Measurements from ENCODE around the gene TACR1.

Gene TACR1

DNA sequence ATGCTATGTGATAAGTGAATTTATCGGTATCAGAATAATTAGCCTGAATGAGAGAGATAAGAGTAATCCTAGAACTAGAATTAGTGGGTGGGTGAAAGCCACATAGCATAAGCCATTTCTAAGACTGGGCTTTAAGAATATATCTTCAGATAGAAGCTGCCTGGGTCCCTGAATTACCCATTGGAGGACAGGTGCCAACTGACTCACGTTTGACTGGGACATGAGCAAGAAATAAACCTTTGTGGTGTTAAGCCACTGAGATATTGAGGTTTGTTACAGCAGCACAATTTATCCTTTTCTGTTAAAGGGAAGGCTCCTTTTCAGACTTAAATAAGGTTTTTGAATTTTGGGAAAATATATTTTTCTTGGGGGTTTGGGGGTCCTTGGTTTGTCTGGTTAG lies 145.0 kb downstream of the TACR1 start:
- DNase-seq (ENCODE audit: low spot score): no peak
- no peak for FAIRE-seq

DNA sequence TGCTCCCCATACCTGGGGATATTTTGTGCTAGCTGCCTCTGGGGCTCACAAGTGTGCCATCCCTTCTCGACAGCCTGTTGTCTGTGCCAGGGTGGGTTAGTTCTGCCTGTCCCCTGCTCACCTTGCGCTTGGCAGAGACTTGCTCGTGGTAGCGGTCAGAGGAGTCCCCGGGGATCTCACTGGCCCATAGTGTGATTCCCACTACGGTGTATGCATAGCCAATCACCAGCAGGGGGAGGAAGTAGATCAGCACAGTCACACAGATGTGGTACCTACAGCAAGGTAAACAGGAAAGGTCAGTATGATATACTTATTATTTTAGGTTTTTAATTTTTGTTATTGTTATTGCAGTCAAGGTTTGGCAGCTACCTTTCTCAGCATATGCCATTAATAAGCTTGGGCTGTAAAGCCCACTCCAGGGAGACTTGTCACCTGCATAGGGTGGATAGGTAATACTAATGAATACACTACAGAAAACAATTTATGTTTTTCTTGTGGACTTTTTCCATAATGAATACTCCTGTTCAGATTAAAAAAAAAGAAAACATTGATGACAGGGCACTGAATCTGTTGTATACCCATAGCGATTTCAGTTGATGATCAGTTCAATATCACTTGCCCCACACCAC lies 145.7 kb downstream of the TACR1 start:
- FAIRE-seq: no peak
- DNase-seq (ENCODE audit: low spot score): peak; percentile 28

DNA sequence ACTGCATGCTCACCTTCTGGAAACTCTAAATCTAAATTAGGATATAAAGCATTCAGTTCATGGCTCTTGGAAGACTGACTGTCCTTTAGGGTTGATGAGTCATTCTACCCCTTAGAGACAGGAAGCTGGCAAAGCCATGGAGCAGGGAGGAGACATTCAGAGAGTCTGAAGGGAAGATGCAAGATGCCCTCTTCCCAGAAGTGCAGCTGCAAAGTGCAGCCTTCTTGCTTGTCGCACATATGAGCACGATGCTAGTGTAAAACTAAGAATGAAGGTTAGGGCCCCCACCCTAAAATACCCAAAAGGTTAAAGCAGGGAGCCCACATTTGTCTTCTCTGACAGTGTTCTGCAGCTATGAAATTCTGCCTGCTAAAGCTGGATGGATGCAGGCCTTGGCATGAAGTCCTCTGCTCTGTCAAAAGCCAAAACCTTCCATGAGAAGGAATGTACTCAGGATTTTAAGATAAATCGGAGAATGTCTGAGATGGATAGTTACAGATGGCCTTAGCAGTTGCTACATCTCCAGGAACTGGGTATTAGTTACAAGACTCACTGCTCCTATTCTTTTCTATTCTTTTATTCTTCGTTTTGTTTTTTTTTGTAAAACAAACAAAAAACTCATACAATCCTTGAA lies 151.2 kb downstream of the TACR1 start:
- FAIRE-seq (peak; percentile 8), DNase-seq (ENCODE audit: low spot score) (peak; percentile 23)

DNA sequence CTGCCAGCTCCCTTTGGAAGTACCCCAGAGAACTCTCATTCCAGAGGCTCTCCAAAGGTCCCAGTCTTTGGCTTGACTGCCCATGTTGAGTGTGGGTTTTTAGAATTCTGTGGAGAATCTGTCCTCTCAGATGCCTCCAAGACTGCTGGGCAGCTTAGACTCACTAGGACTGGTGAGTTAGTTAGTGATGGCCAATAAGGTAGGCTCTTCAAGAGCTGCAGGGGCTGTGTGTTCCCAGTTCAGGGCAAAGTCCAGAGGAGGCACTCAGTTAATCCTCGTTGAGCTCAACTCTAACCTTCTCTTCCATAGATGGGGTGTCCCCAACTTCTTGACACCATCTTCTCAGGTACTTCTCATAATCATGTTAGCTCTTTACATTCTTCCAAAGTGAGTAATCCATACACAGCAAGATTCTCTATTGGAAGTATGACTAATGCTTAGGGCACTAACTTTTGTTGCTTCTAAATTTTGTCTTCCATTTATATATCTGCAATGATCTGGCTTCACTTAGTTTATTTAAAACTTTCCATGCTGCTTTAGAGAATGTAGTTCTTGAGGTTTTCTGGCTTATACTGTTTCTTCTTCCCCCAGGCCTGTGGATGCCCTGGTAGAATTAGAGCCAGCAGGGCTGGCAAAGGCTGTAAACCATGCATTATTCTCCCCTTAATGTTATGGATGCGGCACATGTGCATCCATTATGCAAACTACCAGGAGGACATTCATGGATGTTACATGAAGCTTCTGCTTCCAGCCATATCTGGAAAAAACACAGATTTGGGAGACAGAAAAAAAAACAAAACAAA lies 151.9 kb downstream of the TACR1 start:
- FAIRE-seq (no peak), DNase-seq (ENCODE audit: low spot score) (peak; percentile 23)

DNA sequence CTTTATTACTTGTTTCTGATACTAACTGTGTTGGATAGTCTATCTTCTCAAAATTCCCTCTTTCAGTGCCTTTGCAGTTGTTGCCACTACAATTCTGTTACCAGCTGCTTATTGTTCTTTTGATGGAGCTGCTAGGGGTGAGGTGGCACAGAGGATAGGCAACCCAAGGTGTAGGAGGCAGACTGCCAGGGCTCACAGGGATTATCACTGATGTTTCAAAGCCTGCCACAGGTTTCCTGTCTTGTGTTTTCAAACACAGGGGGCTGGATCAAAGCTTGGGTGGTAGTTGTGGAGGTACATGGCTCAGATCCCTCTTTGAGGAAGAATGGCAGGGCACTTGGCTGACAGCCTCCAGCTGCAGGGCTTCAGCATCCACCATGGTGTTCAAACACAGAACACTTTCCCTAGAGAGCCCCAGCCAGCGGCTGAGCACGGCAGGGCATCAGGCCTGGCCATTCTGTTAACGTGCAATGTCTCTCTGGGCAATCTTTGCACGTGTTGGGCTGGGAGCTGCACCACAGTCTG lies 153.7 kb downstream of the TACR1 start:
- no peak for FAIRE-seq

DNA sequence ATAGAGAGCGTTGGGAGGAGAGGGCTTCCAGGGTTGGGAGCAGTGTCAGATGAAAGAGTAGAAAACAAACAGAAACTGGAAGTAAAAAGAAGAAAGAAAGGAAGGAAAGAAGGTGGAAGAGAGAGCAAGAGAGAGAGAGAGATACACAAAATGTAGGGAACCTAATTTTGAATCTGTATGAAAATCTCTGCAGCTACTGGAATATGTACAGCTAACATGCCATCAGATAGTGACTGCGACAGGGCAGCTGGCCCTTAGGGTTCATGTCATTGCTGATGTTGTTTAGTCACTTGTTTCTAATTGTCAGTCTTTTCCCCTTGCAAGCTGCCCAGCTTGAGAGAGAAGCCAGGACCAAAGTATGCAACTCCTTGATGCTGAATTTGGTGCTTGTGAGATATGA lies 155.0 kb downstream of the TACR1 start:
- no peak for DNase-seq (ENCODE audit: low spot score)
- FAIRE-seq: no peak

More for the DNA sequence above, 153.7 kb downstream of the TACR1 start:
- no peak for DNase-seq (ENCODE audit: low spot score)

DNA sequence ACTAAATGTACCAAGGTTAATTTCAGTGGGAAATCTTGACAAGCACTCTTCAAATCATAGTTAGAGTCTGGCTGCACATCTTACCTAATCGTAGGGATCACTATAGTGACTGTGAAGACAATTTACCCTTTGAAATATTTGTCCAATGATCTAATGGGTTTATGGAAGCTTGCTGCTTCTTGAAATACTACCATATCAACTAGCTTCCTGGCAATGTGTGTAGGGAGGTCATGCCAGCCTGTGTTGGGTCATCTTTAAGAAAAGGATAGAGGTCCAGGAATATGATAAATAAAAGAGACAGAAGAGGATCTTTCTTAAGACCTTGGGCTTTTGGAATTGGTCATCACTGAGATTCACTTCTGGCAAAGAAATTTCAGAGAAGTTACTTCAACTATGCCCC lies 156.5 kb downstream of the TACR1 start:
- no peak for DNase-seq (ENCODE audit: low spot score)
- FAIRE-seq: no peak

DNA sequence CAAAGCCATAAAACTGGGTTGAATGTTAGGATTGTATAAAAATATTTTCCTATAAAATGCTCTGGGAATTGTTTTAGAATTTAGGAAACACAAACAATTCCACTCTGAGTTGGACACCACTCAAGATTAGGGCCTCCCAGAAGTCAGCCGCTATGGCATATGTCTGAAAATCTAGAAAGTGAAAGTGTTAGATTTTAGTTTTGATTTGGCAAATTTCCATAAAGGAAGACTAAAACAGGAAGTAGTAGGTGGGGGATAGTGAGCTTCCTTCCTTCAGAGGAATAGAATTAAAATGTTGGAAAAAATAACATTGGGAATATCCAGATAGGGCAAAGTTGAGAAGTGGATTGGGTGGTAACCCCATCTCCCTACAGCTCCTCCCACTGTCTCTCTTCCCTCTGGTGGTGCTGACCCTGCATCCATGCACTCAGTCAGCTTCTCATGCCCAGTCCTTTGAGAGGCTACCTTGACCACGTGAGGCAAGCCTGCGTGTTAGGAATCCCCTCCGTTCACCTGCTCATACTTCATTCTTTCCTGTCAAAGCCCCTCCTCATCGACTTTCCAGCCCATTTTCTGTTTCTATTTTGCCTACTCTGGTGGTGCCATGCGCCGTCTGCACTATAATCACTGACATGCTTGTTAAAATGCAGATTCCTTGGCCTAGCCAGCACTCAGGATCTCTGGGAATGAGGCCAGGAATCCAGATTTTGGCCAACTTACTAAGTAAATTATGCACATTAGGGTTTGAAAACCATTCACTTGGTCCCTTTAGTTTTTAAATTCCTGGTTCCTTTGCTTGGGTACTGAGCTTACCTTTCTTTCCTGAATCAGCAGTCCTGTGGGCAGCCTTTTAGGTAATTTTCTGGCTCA lies 157.4 kb downstream of the TACR1 start:
- FAIRE-seq: no peak
- no peak for DNase-seq (ENCODE audit: low spot score)

DNA sequence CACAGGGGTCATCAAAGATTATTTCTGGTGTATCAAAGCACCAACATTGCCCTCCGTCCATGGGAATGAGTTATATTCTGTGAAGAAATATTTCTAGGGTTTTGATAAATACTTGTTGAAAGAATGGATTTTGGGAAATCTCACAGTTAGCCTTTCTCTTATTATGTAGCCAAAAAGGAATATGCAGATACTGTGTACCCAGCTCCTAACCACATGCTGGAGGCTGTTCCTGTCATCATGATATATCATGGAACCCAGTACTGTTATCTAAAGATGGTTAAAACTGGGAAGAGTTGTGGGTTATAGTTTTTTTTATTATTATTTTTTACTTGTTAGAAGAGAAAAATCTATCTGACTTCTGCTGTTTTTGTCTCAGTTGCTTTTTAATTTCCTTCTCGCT lies 158.1 kb downstream of the TACR1 start:
- DNase-seq (ENCODE audit: low spot score) (no peak), FAIRE-seq (no peak)

DNA sequence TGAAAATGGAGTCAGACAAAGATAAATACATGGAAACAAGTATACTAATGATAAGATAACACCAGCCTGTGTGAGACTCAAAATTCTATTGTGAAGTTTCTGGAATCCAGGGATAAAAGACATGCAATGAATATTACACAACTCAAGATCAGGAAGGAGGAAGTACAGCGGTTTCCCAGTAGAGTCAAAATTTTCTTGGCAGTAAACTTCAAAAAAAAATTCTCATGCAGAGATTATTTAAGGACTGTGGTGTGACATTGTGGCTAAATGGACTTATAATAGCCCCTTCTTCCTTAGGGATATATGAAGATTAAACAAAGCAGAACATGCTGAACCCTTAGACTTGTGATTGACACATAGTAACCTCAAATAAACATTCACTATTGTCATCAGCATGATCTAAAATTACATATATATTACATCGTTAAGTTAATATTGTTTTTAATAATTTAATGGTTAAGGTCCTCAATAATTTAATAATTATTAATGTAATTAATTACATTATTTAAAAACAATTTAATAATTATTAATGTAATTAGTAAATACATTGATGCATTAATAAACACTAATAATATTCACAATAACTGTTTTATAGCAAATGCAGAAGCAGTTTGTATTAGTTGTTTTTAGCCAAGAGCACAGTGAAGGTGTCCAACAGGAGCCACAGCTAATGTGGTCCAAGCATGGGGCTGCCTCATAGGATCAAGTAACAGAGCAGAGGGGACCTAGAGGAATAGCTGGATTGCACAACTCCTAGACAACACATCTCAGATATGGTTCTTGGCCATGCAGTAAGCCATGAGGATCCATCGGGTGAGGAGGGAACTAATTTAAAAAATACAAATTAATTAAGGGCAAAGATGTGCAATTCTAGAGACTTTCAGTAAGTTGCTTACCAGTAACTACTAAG lies 163.6 kb downstream of the TACR1 start:
- no peak for DNase-seq (ENCODE audit: low spot score)
- peak; percentile 66 for FAIRE-seq

DNA sequence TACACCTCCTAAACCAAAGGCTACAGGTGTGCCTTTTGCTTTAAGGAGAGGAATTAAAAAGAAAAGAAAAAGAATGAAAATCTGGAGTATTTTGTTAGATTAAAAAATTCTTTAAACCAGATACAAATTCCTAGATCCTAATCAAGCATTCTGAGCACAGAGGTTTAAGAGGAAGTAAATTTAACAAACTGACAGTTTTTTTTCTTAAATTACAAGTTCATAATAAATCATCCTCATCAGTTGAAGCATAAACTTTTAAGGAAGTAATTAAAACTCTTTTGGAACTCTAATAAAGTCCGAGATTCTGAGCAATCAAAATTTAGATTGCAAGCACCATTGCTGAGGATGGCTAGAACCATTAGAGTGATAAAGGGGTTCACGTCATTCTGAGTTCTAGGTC lies 165.8 kb downstream of the TACR1 start:
- DNase-seq (ENCODE audit: low spot score): no peak

DNA sequence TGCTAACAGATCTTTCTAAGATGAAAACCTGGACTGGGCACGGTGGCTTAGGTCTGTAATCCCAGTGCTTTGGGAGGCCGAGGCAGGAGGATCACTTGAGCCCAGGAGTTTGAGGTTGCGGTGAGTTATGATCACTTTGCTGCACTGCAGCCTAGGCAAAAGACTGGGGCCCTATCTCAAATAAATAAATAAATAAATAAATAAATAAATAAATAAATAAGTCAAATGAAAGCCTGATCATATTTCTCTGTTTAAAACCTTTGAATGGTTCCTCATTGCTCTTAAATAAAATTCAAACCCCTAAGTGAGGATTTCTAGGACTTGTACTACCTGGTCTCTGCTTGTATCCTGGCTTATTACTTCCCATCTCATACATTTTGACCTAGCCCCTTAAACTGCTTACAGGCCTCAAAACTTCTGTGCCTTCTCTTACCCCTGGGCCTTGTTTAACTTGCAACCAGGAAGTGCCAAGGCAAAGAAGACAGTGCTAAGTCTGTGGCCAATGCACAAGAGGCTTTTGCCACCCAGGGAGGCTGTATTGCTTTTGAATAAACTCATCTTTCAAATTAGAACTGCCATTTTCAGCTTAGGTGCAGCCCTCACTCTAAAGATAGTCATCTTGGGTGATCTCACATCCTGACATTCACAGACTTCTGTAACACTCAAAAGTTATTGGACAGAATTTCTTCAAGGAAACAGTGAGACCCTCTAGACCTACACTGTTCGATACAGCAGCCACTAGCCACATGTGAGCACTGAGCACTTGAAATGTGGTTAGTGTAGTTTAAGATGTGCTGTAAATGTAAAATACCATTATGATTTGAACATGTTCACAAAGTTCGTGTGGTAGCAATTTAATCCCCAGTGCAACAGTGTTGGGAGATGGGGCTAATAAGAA lies 167.2 kb downstream of the TACR1 start:
- FAIRE-seq: no peak
- no peak for DNase-seq (ENCODE audit: low spot score)

More for the DNA sequence above, 165.8 kb downstream of the TACR1 start:
- no peak for FAIRE-seq

DNA sequence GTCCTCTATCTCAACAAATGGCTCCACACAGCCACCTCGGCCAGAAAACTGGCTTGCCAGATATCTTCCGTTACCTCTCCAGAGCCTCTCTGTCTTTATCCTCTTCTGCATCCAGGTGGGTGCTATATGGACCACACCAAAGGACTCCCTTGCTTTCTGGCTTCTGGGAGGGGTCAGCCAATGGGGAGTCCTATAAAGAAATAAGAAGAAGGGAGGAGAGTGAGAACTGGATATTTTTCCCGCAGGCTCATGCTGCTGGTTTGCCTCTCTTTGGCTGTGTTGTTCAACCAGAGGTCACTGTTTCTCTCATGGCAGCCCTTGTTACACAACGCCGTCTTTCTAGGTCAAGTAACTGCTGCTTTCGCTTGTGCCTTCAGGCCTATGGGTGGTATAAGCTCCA lies 168.1 kb downstream of the TACR1 start:
- FAIRE-seq (no peak), DNase-seq (ENCODE audit: low spot score) (no peak)

DNA sequence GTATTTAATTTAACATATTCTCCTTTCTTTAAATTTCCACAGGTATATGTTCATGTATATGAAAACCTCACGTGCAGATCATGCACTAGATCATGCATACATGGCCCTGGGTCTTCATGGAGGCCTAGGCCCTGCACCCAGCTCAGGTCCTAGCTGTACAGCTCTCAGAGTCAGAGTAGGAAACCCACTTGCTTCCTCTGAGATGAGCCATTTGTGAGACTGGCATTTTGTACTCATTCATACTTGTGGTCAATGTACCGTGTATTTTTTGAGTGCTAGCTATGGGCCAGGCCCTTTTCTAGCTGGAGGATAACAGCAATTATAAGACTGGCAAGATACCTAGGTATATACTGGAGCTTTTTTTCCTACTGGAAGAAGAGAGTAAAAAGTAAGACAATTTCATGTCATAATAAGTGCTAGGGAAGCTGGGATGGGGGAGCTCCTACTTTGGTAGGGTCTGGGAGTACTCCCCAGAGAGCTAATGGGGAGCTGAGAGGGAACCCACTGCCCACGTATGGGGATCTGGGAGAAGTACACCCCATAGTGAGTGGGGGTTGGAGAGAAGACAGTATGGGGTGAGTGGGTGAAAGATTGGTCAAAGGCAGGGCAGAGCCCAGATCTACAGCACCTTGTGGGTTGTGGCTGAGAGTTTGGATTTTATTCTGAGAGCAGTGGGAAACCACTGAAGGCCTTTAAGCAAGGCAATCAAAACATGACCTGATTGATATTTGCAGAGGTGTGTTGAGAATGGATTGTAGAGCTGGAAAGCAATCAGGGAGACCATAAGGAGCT lies 168.9 kb downstream of the TACR1 start:
- FAIRE-seq (no peak), DNase-seq (ENCODE audit: low spot score) (no peak)

DNA sequence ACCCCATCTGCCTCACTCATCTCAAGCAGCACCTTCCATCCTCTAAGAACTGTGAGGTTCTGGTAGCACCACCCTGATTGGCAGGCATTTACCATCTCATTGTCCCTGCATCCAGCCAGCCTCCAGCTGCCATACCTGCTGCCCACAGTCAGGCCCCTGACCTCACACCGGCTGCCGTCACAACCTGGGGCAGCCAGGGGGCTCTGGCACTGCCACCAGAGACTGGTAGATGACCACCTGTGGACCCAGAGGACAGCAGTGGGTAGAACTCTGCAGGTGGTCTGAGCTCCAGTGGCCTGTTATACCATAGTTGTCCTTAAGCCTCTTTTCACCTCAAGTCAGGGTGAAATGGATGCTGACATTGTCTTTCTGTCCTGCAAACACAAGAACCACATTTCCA lies 171.4 kb downstream of the TACR1 start:
- FAIRE-seq (no peak), DNase-seq (ENCODE audit: low spot score) (no peak)

DNA sequence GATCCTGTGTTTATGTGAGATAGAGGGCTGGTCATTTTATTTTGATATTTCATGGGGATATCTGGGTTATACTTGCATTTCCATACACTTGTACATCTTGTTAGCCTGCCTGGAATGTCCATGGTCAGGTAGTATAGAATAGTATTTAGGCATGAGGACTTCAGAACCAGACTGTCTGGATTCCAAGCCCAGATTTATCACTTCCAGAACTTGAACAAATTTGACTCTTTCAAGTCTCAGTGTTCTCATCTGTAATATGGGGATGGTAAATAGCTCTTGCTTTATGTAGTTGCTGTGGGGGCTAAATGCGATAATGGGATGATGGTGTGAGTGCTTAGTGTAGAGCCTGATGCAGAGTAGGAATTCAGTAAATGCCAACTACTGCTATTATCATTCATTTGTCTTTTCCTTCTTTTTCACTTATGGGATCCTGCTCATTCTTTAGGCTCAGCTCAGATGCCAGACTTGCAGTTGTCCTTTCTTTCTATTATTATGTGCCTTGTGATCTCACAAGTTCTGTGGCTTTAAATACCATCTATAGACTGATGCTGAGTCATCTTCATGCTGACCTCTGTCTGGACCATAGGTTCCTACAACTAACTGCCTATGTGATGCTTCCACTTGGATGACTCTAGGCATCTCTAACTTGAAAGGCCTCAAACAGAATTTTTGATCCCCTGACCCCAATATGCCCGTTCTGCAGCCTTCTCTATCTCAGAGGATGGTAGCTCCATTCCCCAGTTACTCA lies 173.5 kb downstream of the TACR1 start:
- no peak for DNase-seq (ENCODE audit: low spot score)
- no peak for FAIRE-seq

DNA sequence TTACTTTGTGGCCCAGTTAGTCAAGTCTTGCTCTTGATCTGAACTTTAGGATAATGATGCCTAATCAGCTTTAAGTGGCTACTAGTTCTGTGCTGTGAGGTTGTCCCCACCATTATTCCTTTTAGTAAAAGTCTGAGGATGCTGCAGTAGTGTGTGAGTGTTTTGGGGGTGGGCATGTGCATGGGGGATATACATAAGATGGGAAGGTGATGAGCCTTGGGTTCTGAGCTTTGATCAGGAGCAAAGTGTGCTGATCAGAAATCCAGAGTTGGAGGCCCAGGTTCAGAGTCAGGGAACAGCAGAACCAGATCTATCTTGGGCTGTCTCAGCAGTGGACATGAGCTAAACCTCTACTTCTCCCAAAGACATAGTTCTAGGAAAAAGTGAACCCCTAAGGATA lies 174.1 kb downstream of the TACR1 start:
- FAIRE-seq (no peak), DNase-seq (ENCODE audit: low spot score) (no peak)
